ENCODE results near the gene OR6V1. TPM values are rescaled to one million over a fixed set of nuclear protein-coding genes. Genes with fewer than 3 reads are reported as not detected.

The OR6V1 gene
- total and polyA plus RNA-seq, 10 of the 15 experiments (the other 5 are each of a cell fraction or from before 2014, with no cell fraction given) = not detected

DNA sequence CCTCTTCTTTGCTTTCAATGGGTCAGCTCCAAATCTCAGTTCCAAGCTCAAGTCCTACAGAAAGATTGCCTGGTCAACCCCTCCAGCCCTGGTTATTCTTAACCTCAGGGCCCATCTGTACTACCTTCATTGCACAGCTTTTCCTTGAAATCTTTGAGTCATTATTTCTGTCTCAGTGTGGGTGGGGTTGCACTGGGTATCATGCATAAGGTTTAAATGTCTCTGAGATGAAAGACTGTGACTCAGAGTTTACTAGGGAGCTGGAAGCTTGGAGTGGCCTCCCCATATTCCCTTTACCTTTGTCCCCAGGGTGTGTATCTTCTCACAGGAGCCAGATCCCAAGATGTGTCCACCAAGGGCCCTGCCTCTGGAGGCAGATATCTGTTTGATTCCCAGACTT lies 3.3 kb upstream of the OR6V1 start:
- no peak overlapping the region for H3K4me2 ChIP-seq (ENCODE audit: control insufficient read depth, insufficient read depth)

More for the DNA sequence above, 3.3 kb upstream of the OR6V1 start:
- no peaks in the 10 kb centered on the region for H3K4me1 ChIP-seq (ENCODE audit: control insufficient read depth, insufficient read depth, low read length)
- ATAC-seq (no peak), DNase-seq (ENCODE audit: low read depth, low spot score) (no peak), FAIRE-seq (no peak)
- no peak overlapping the region for H3K4me3 ChIP-seq
- TF ChIP-seq, protein P1, sequence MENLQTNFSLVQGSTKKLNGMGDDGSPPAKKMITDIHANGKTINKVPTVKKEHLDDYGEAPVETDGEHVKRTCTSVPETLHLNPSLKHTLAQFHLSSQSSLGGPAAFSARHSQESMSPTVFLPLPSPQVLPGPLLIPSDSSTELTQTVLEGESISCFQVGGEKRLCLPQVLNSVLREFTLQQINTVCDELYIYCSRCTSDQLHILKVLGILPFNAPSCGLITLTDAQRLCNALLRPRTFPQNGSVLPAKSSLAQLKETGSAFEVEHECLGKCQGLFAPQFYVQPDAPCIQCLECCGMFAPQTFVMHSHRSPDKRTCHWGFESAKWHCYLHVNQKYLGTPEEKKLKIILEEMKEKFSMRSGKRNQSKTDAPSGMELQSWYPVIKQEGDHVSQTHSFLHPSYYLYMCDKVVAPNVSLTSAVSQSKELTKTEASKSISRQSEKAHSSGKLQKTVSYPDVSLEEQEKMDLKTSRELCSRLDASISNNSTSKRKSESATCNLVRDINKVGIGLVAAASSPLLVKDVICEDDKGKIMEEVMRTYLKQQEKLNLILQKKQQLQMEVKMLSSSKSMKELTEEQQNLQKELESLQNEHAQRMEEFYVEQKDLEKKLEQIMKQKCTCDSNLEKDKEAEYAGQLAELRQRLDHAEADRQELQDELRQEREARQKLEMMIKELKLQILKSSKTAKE (IDR thresholded peaks at IDR 0.05; ENCODE audit: low read depth, poor library complexity, severe bottlenecking) = no peak
- no peak for TF ChIP-seq ZBED1 (IDR thresholded peaks at IDR 0.05; ENCODE audit: borderline replicate concordance)
- TF ChIP-seq ETV6 (conservative IDR thresholded peaks at IDR 0.05 in 1 of 2, IDR thresholded peaks at IDR 0.05 in 1 of 2; ENCODE audit: borderline replicate concordance in 1 of 2, low read depth in 1 of 2) = no peak
- TF ChIP-seq ZBTB4 (CRISPR knock-in tag; IDR thresholded peaks at IDR 0.05) = no peak
- TF ChIP-seq RFX5 (IDR thresholded peaks at IDR 0.05; ENCODE audit: low read depth, low read length) = no peak
- no peak for TF ChIP-seq RBBP5 (conservative IDR thresholded peaks at IDR 0.05)
- no peak for TF ChIP-seq EED (IDR thresholded peaks at IDR 0.05; ENCODE audit: low read depth)
- no peak for TF ChIP-seq CEBPZ (IDR thresholded peaks at IDR 0.05; ENCODE audit: low read depth, low read length)
- SMC1A ChIA-PET (ENCODE audit: uncharacterized antibody, unreplicated experiment) = no interaction called here
- no peaks in the 10 kb centered on the region; a peak in 1 of 4 replicates for H3K27me3 ChIP-seq (replicated peaks in 1 of 2; ENCODE audit: control insufficient read depth in 2 of 2, insufficient read depth in 2 of 2, low read length in 1 of 2)
- no peak overlapping the region for H2AFZ ChIP-seq (ENCODE audit: control insufficient read depth, low read depth, low read length)
- CTCF ChIA-PET = no interaction called here
- in situ Hi-C loops (cut with MboI) (no loop called here), intact Hi-C loops (cut with micrococcal nuclease; ENCODE audit: unreplicated experiment) (no loop called here)
- no peaks in the 10 kb centered on the region for H4K20me1 ChIP-seq (ENCODE audit: control insufficient read depth, insufficient read depth)
- RAD21 ChIA-PET (ENCODE audit: unreplicated experiment) = no interaction called here
- BruUV-seq (replicated peaks) = no TSS peak
- no peaks in the 10 kb centered on the region for H3K79me2 ChIP-seq (ENCODE audit: control insufficient read depth, insufficient read depth, low read length)
- no peaks in the 10 kb centered on the region for H3K9me3 ChIP-seq (replicated peaks; ENCODE audit: control insufficient read depth, insufficient read depth, low read length)
- POLR2A ChIA-PET = no interaction called here
- no peak overlapping the region for H3K9ac ChIP-seq (ENCODE audit: control insufficient read depth, insufficient read depth, low read length)
- H3K36me3 ChIP-seq (ENCODE audit: control insufficient read depth in 2 of 2, insufficient read depth in 2 of 2, low read length in 1 of 2) = no peaks in the 10 kb centered on the region
- H3K27ac ChIP-seq (ENCODE audit: control insufficient read depth, insufficient read depth) = no peak overlapping the region
